Stimulated activated effector memory CD8-positive, alpha-beta T cell treated with anti-CD3 and anti-CD28 coated beads, Interleukin-12 subunit alpha, Interleukin-12 subunit beta, amount 100 ng/mL, for 72 hours (primary cell): ENCODE measurements around the gene KIAA0825.

Experiments used
- ATAC-seq: fragments of 150-1000 bp; cut with Tn5 transposase; 2 replicates; pipeline ENCODE4 v1.10.0; 2021
- DNase-seq, 2 donors: peaks; one replicate each; pipeline ENCODE4 v3.0.0; 2021 to 2022; ENCODE audit warnings: low spot score in 2 of 2
- H3K27ac Mint-ChIP-seq: one replicate; pipeline ENCODE4 v1.8.0; 2022; ENCODE audit warnings: mild to moderate bottlenecking, mixed read lengths
- H3K36me3 Mint-ChIP-seq: one replicate; pipeline ENCODE4 v1.8.0; 2022; ENCODE audit warnings: mild to moderate bottlenecking, mixed read lengths
- H3K4me1 Mint-ChIP-seq: one replicate; pipeline ENCODE4 v1.8.0; 2022; ENCODE audit warnings: mixed read lengths
- H3K4me3 Mint-ChIP-seq: one replicate; pipeline ENCODE4 v1.8.0; 2022; ENCODE audit warnings: mild to moderate bottlenecking, mixed read lengths
- H3K9me3 Mint-ChIP-seq: one replicate; pipeline ENCODE4 v1.8.0; 2022; ENCODE audit warnings: mixed read lengths

The KIAA0825 gene

DNA sequence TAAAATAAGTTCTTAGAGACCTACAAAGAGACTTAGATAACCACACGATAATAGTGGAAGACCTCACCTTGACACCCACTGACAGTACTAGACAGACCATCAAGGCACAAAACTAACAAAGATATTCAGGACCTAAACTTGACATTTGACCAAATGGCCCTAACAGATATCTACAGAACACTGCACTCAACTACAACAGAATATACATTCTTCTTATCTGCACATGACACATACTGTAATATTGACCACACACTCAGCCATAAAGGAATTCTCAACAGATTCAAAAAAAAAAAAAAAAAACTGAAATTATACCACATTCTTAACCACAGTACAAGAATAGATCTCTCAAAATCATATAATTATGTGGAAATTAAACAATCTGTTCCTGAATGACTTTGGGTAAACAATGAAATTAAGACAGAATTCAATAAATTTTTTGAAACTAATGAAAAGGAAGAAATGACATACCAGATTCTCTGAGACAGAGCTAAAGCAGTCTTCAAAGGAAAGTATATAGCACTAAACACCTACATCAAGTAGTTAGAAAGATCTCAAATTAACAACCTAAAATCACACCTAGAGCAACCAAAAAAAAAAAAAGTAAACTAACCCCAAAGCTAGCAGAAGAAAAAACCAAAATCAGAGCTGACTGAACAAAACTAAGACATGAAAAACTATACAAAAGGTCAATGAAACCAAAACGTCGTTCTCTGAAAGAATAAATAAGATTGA lies 514.7 kb downstream of the KIAA0825 start:
- peak overlapping the region; percentile 12 for H3K4me3 Mint-ChIP-seq
- peaks cover 13% of the 10 kb centered on the region for H3K36me3 Mint-ChIP-seq
- peaks cover 8% of the 10 kb centered on the region for H3K9me3 Mint-ChIP-seq
- H3K27ac Mint-ChIP-seq, result peak overlapping the region; percentile 14
- DNase-seq, result no peak
- peaks cover 77% of the 10 kb centered on the region for H3K4me1 Mint-ChIP-seq
- no peak for ATAC-seq
